ENCODE measurements around the gene IRF2BPL. TPM values are rescaled to one million over a fixed set of nuclear protein-coding genes. Genes with fewer than 3 reads are reported as not detected.

The IRF2BPL gene
- total RNA-seq, 5 donors from 2014 or later (not counting 1 experiment from before 2014, with no cell fraction given), result 32.6 to 50.4 (median 38.8) TPM

GRCh38 chr14:77017666-77018065, 10.8 kb downstream of the IRF2BPL start:
- Histone ChIP-seq H3K27ac (ENCODE audit: low read length) (no peak overlapping the region), H3K9me3 (no peaks in the 10 kb centered on the region), H3K27me3 (replicated peaks in 1 of 2; ENCODE audit: control insufficient read depth in 2 of 2, extremely low read depth in 1 of 2, insufficient read depth in 2 of 2, low read length in 1 of 2) (no peaks in the 10 kb centered on the region), H3K36me3 (ENCODE audit: control insufficient read depth in 2 of 2, extremely low read depth in 1 of 2, insufficient read depth in 1 of 2, low read length in 1 of 2) (no peaks in the 10 kb centered on the region), H3K4me1 (ENCODE audit: control insufficient read depth in 1 of 2, extremely low read depth in 1 of 2, insufficient read depth in 2 of 2, low read length in 2 of 2) (peaks cover 0 to 9% of the 10 kb centered on the region in 2 experiments), H3K4me3 (ENCODE audit: control insufficient read depth in 1 of 2, extremely low read depth in 1 of 2, low read length in 1 of 2) (no peak overlapping the region)
- no peak for DNase-seq
- no CpG with 5 or more reads among the region's 2 CpGs for WGBS (ENCODE audit: insufficient coverage)
- ChIA-PET POLR2A (interaction anchor here in 1 of 2 donors (0.6 kb wide), 1 partner anchor 26 kb away, joined by 9 read pairs; no protein-coding TSS in a partner anchor), CTCF (no interaction called here)
- Mint-ChIP-seq H3K4me3 (no peak overlapping the region), H3K27ac (no peak overlapping the region), H3K4me1 (peaks cover 5 to 11% (median 6%) of the 10 kb centered on the region in 3 donors), H3K9me3 (no peaks in the 10 kb centered on the region), H3K27me3 (no peaks in the 10 kb centered on the region), H3K36me3 (no peaks in the 10 kb centered on the region)
- no peak for ATAC-seq (replicated peaks in 1 of 4)

GRCh38 chr14:77014734-77015133, 13.8 kb downstream of the IRF2BPL start:
- Histone ChIP-seq H3K9me3 (no peaks in the 10 kb centered on the region), H3K4me3 (ENCODE audit: control insufficient read depth in 1 of 2, extremely low read depth in 1 of 2, low read length in 1 of 2) (no peak overlapping the region), H3K27ac (ENCODE audit: low read length) (no peak overlapping the region), H3K27me3 (replicated peaks in 1 of 2; ENCODE audit: control insufficient read depth in 2 of 2, extremely low read depth in 1 of 2, insufficient read depth in 2 of 2, low read length in 1 of 2) (peaks cover 0 to 7% of the 10 kb centered on the region in 2 experiments), H3K4me1 (ENCODE audit: control insufficient read depth in 1 of 2, extremely low read depth in 1 of 2, insufficient read depth in 2 of 2, low read length in 2 of 2) (peaks cover 8 to 13% of the 10 kb centered on the region in 2 experiments), H3K36me3 (ENCODE audit: control insufficient read depth in 2 of 2, extremely low read depth in 1 of 2, insufficient read depth in 1 of 2, low read length in 1 of 2) (no peaks in the 10 kb centered on the region)
- Mint-ChIP-seq H3K36me3 (no peaks in the 10 kb centered on the region), H3K9me3 (no peaks in the 10 kb centered on the region), H3K4me3 (no peak overlapping the region), H3K27me3 (no peaks in the 10 kb centered on the region), H3K4me1 (peaks cover 11 to 24% (median 23%) of the 10 kb centered on the region in 3 donors), H3K27ac (no peak overlapping the region)
- POLR2A ChIA-PET, result no interaction called here
- 94% methylated on average over 5 of the region's 7 CpGs for WGBS (ENCODE audit: insufficient coverage)
- DNase-seq (no peak), ATAC-seq (replicated peaks in 1 of 4) (no peak)
- CTCF ChIA-PET, result no interaction called here

GRCh38 chr14:77014004-77014604, 14.4 kb downstream of the IRF2BPL start:
- H3K4me1 ChIP-seq (ENCODE audit: control insufficient read depth in 1 of 2, extremely low read depth in 1 of 2, insufficient read depth in 2 of 2, low read length in 2 of 2), result peaks cover 8 to 13% of the 10 kb centered on the region in 2 experiments
- no peak overlapping the region for H3K27ac ChIP-seq (ENCODE audit: low read length)
- no peaks in the 10 kb centered on the region for H3K27me3 Mint-ChIP-seq
- H3K27me3 ChIP-seq (replicated peaks in 1 of 2; ENCODE audit: control insufficient read depth in 2 of 2, extremely low read depth in 1 of 2, insufficient read depth in 2 of 2, low read length in 1 of 2), result peaks cover 0 to 11% of the 10 kb centered on the region in 2 experiments
- H3K9me3 Mint-ChIP-seq, result no peaks in the 10 kb centered on the region
- H3K27ac Mint-ChIP-seq, result no peak overlapping the region
- ATAC-seq (replicated peaks in 1 of 4) (no peak), DNase-seq (no peak)
- H3K36me3 Mint-ChIP-seq, result no peaks in the 10 kb centered on the region
- H3K9me3 ChIP-seq, result no peaks in the 10 kb centered on the region
- H3K4me3 ChIP-seq (ENCODE audit: control insufficient read depth in 1 of 2, extremely low read depth in 1 of 2, low read length in 1 of 2), result no peak overlapping the region
- no peak overlapping the region for H3K4me3 Mint-ChIP-seq
- H3K36me3 ChIP-seq (ENCODE audit: control insufficient read depth in 2 of 2, extremely low read depth in 1 of 2, insufficient read depth in 1 of 2, low read length in 1 of 2), result no peaks in the 10 kb centered on the region
- H3K4me1 Mint-ChIP-seq, result peaks cover 11 to 24% (median 23%) of the 10 kb centered on the region in 3 donors
- POLR2A ChIA-PET, result no interaction called here
- CTCF ChIA-PET, result interaction anchor here in 1 of 2 donors (0.7 kb wide), 1 partner anchor 183 kb away, joined by 4 read pairs; no protein-coding TSS in a partner anchor
- WGBS (ENCODE audit: insufficient coverage), result 95% methylated on average over 4 of the region's 9 CpGs

- no peak for DNase-seq
- no peaks in the 10 kb centered on the region for H3K27me3 Mint-ChIP-seq
- H3K4me3 Mint-ChIP-seq, result no peak overlapping the region
- no peak for ATAC-seq (replicated peaks in 1 of 4)
- Histone ChIP-seq H3K9me3 (no peaks in the 10 kb centered on the region), H3K36me3 (ENCODE audit: control insufficient read depth in 2 of 2, extremely low read depth in 1 of 2, insufficient read depth in 1 of 2, low read length in 1 of 2) (no peaks in the 10 kb centered on the region), H3K4me3 (ENCODE audit: control insufficient read depth in 1 of 2, extremely low read depth in 1 of 2, low read length in 1 of 2) (no peak overlapping the region), H3K27ac (ENCODE audit: low read length) (no peak overlapping the region), H3K4me1 (ENCODE audit: control insufficient read depth in 1 of 2, extremely low read depth in 1 of 2, insufficient read depth in 2 of 2, low read length in 2 of 2) (peaks cover 8 to 13% of the 10 kb centered on the region in 2 experiments), H3K27me3 (replicated peaks in 1 of 2; ENCODE audit: control insufficient read depth in 2 of 2, extremely low read depth in 1 of 2, insufficient read depth in 2 of 2, low read length in 1 of 2) (peaks cover 0 to 11% of the 10 kb centered on the region in 2 experiments)
- H3K27ac Mint-ChIP-seq, result no peak overlapping the region
- 82% methylated on average over 12 of the region's 13 CpGs for WGBS (ENCODE audit: insufficient coverage)
- peaks cover 11 to 24% (median 23%) of the 10 kb centered on the region in 3 donors for H3K4me1 Mint-ChIP-seq
- ChIA-PET CTCF (interaction anchor here (0.8 to 1.0 kb wide), 2 partner anchors 51 to 99 kb away, joined by 3 to 6 read pairs; no protein-coding TSS in a partner anchor), POLR2A (interaction anchor here (0.6 to 0.7 kb wide), 2 partner anchors 20 to 608 kb away, joined by 3 to 5 read pairs; no protein-coding TSS in a partner anchor)
- H3K36me3 Mint-ChIP-seq, result no peaks in the 10 kb centered on the region
- no peaks in the 10 kb centered on the region for H3K9me3 Mint-ChIP-seq
Observed at GRCh38 chr14:77012193-77012765, 16.2 kb downstream of the IRF2BPL start.

GRCh38 chr14:77011245-77011644, 17.3 kb downstream of the IRF2BPL start:
- peak; percentile 75 to 91 (median 86) for ATAC-seq (replicated peaks in 1 of 4)
- no peaks in the 10 kb centered on the region for H3K9me3 Mint-ChIP-seq
- H3K4me3 ChIP-seq (ENCODE audit: control insufficient read depth in 1 of 2, extremely low read depth in 1 of 2, low read length in 1 of 2), result no peak overlapping the region
- peaks cover 8 to 13% of the 10 kb centered on the region in 2 experiments for H3K4me1 ChIP-seq (ENCODE audit: control insufficient read depth in 1 of 2, extremely low read depth in 1 of 2, insufficient read depth in 2 of 2, low read length in 2 of 2)
- H3K36me3 ChIP-seq (ENCODE audit: control insufficient read depth in 2 of 2, extremely low read depth in 1 of 2, insufficient read depth in 1 of 2, low read length in 1 of 2), result no peaks in the 10 kb centered on the region
- H3K4me3 Mint-ChIP-seq, result no peak overlapping the region
- 100% methylated on average over 1 of the region's 4 CpGs for WGBS (ENCODE audit: insufficient coverage)
- peak in 1 of 35 experiments; percentile 21 for DNase-seq
- no peaks in the 10 kb centered on the region for H3K36me3 Mint-ChIP-seq
- H3K27ac Mint-ChIP-seq, result peak overlapping the region in 1 of 2 donors; percentile 34
- H3K9me3 ChIP-seq, result no peaks in the 10 kb centered on the region
- H3K27me3 ChIP-seq (replicated peaks in 1 of 2; ENCODE audit: control insufficient read depth in 2 of 2, extremely low read depth in 1 of 2, insufficient read depth in 2 of 2, low read length in 1 of 2), result peaks cover 0 to 11% of the 10 kb centered on the region in 2 experiments
- peaks cover 11 to 24% (median 23%) of the 10 kb centered on the region in 3 donors for H3K4me1 Mint-ChIP-seq
- H3K27ac ChIP-seq (ENCODE audit: low read length), result no peak overlapping the region
- ChIA-PET POLR2A (interaction anchor here (0.5 kb wide), 2 partner anchors 11 to 25 kb away, joined by 3 read pairs; no protein-coding TSS in a partner anchor), CTCF (interaction anchor here in 1 of 2 donors (1.1 kb wide), 1 partner anchor 13 kb away, joined by 3 read pairs; no protein-coding TSS in a partner anchor)
- no peaks in the 10 kb centered on the region for H3K27me3 Mint-ChIP-seq

GRCh38 chr14:77009014-77009413, 19.5 kb downstream of the IRF2BPL start:
- ChIA-PET CTCF (interaction anchor here in 1 of 2 donors (0.5 kb wide), 1 partner anchor 25 kb away, joined by 5 read pairs; no protein-coding TSS in a partner anchor), POLR2A (interaction anchor here in 1 of 2 donors (0.6 kb wide), 1 partner anchor 11 kb away, joined by 4 read pairs; no protein-coding TSS in a partner anchor)
- H3K4me3 ChIP-seq (ENCODE audit: control insufficient read depth in 1 of 2, extremely low read depth in 1 of 2, low read length in 1 of 2), result no peak overlapping the region
- H3K36me3 ChIP-seq (ENCODE audit: control insufficient read depth in 2 of 2, extremely low read depth in 1 of 2, insufficient read depth in 1 of 2, low read length in 1 of 2), result no peaks in the 10 kb centered on the region
- ATAC-seq (replicated peaks in 1 of 4), result no peak
- WGBS (ENCODE audit: insufficient coverage), result 90% methylated on average over 3 of the region's 3 CpGs
- no peak for DNase-seq
- no peak overlapping the region for H3K27ac Mint-ChIP-seq
- H3K27me3 Mint-ChIP-seq, result no peaks in the 10 kb centered on the region
- H3K4me3 Mint-ChIP-seq, result no peak overlapping the region
- H3K27me3 ChIP-seq (replicated peaks in 1 of 2; ENCODE audit: control insufficient read depth in 2 of 2, extremely low read depth in 1 of 2, insufficient read depth in 2 of 2, low read length in 1 of 2), result peaks cover 0 to 11% of the 10 kb centered on the region in 2 experiments
- H3K9me3 ChIP-seq, result no peaks in the 10 kb centered on the region
- peaks cover 11 to 24% (median 23%) of the 10 kb centered on the region in 3 donors for H3K4me1 Mint-ChIP-seq
- H3K9me3 Mint-ChIP-seq, result no peaks in the 10 kb centered on the region
- no peaks in the 10 kb centered on the region for H3K36me3 Mint-ChIP-seq
- H3K27ac ChIP-seq (ENCODE audit: low read length), result no peak overlapping the region
- H3K4me1 ChIP-seq (ENCODE audit: control insufficient read depth in 1 of 2, extremely low read depth in 1 of 2, insufficient read depth in 2 of 2, low read length in 2 of 2), result peaks cover 8 to 13% of the 10 kb centered on the region in 2 experiments

All from T-cell (primary cell).